ENCODE measurements around the gene SYNPR.

- TF ChIP-seq EZH2 (optimal IDR thresholded peaks at IDR 0.05; ENCODE audit: low read depth, low read length) (no peak), CTCF (IDR thresholded peaks at IDR 0.05; ENCODE audit: low read length) (no peak), EZH2phosphoT487 (IDR thresholded peaks at IDR 0.05; ENCODE audit: low read length) (no peak)
These were observed 112.7 kb downstream of the SYNPR start for GRCh38 chr3:63390710-63391230.

Data from MM.1S (cell line).